Measurements from ENCODE around the gene LSM12.

LSM12 gene

GRCh38 chr17:44066204-44066930 is at the start of gene LSM12:
TSS of gene LSM12 (minus strand) at chr17:44066671. CDS start at chr17:44066587, 84 bp downstream.
- no peaks in the 10 kb centered on the region for H3K9me3 ChIP-seq (ENCODE audit: insufficient read depth, low read length)
- no peak within 1 kb of the TSS for H2AFZ ChIP-seq (ENCODE audit: low read depth, low read length, severe bottlenecking)
- H3K36me3 ChIP-seq (ENCODE audit: low read length) = peaks cover 16% of the 10 kb centered on the region; the same call in 1 of the 2 replicates
- peak within 1 kb of the TSS; percentile 78 for H3K4me3 ChIP-seq (ENCODE audit: insufficient read depth, low read length, poor library complexity, severe bottlenecking)
- peaks cover 55% of the 10 kb centered on the region for H3K79me2 ChIP-seq (ENCODE audit: insufficient read depth, low read length)
- H3K27ac ChIP-seq (ENCODE audit: low read depth, low read length) = peak within 1 kb of the TSS; percentile 66
- H3K27me3 ChIP-seq (ENCODE audit: low read length) = no peaks in the 10 kb centered on the region
- H3K4me2 ChIP-seq (ENCODE audit: low read depth, low read length, poor library complexity, severe bottlenecking) = peak within 1 kb of the TSS; percentile 83
- H3K9me2 ChIP-seq (replicated peaks; ENCODE audit: insufficient read depth, low read length) = no peaks in the 10 kb centered on the region
- H3K9ac ChIP-seq (ENCODE audit: low read length) = peak within 1 kb of the TSS; percentile 88
- peaks cover 24% of the 10 kb centered on the region for H3F3A ChIP-seq (ENCODE audit: insufficient read depth)
- H4K20me1 ChIP-seq (ENCODE audit: low read depth, low read length) = no peaks in the 10 kb centered on the region
- TF ChIP-seq EZH2phosphoT487 (conservative IDR thresholded peaks at IDR 0.05; ENCODE audit: low read length) = no peak
- no peak for TF ChIP-seq CTCF (IDR thresholded peaks at IDR 0.05; ENCODE audit: insufficient read depth, low read length, poor library complexity, severe bottlenecking)

- no peaks in the 10 kb centered on the region for H3K9me2 ChIP-seq (replicated peaks; ENCODE audit: insufficient read depth, low read length)
- H3K9me3 ChIP-seq (ENCODE audit: insufficient read depth, low read length) = no peaks in the 10 kb centered on the region
- H3K79me2 ChIP-seq (ENCODE audit: insufficient read depth, low read length) = no peaks in the 10 kb centered on the region
- H3K27me3 ChIP-seq (ENCODE audit: low read length) = no peaks in the 10 kb centered on the region
- H3K27ac ChIP-seq (ENCODE audit: low read depth, low read length) = no peak overlapping the region
- no peaks in the 10 kb centered on the region for H3K36me3 ChIP-seq (ENCODE audit: low read length)
- peak; percentile 57 for TF ChIP-seq CTCF (IDR thresholded peaks at IDR 0.05; ENCODE audit: insufficient read depth, low read length, poor library complexity, severe bottlenecking)
- no peak for TF ChIP-seq EZH2phosphoT487 (conservative IDR thresholded peaks at IDR 0.05; ENCODE audit: low read length)
- H3F3A ChIP-seq (ENCODE audit: insufficient read depth) = no peaks in the 10 kb centered on the region
- no peak overlapping the region for H2AFZ ChIP-seq (ENCODE audit: low read depth, low read length, severe bottlenecking)
- H3K4me3 ChIP-seq (ENCODE audit: insufficient read depth, low read length, poor library complexity, severe bottlenecking) = no peak overlapping the region
- no peaks in the 10 kb centered on the region for H4K20me1 ChIP-seq (ENCODE audit: low read depth, low read length)
- H3K9ac ChIP-seq (ENCODE audit: low read length) = no peak overlapping the region
- no peak overlapping the region for H3K4me2 ChIP-seq (ENCODE audit: low read depth, low read length, poor library complexity, severe bottlenecking)
Measured at GRCh38 chr17:44115585-44116415, 49.3 kb upstream of the LSM12 start.

- no peak overlapping the region for H3K4me3 ChIP-seq (ENCODE audit: insufficient read depth, low read length, poor library complexity, severe bottlenecking)
- no peaks in the 10 kb centered on the region for H3K9me3 ChIP-seq (ENCODE audit: insufficient read depth, low read length)
- H3K36me3 ChIP-seq (ENCODE audit: low read length) = no peaks in the 10 kb centered on the region
- no peaks in the 10 kb centered on the region for H4K20me1 ChIP-seq (ENCODE audit: low read depth, low read length)
- no peak overlapping the region for H3K4me2 ChIP-seq (ENCODE audit: low read depth, low read length, poor library complexity, severe bottlenecking)
- no peaks in the 10 kb centered on the region for H3K9me2 ChIP-seq (replicated peaks; ENCODE audit: insufficient read depth, low read length)
- no peaks in the 10 kb centered on the region for H3K27me3 ChIP-seq (ENCODE audit: low read length)
- no peak for TF ChIP-seq CTCF (IDR thresholded peaks at IDR 0.05; ENCODE audit: insufficient read depth, low read length, poor library complexity, severe bottlenecking)
- no peak for TF ChIP-seq EZH2phosphoT487 (conservative IDR thresholded peaks at IDR 0.05; ENCODE audit: low read length)
- H3K27ac ChIP-seq (ENCODE audit: low read depth, low read length) = no peak overlapping the region
- H3F3A ChIP-seq (ENCODE audit: insufficient read depth) = no peaks in the 10 kb centered on the region
- no peak overlapping the region for H3K9ac ChIP-seq (ENCODE audit: low read length)
- no peaks in the 10 kb centered on the region for H3K79me2 ChIP-seq (ENCODE audit: insufficient read depth, low read length)
- no peak overlapping the region for H2AFZ ChIP-seq (ENCODE audit: low read depth, low read length, severe bottlenecking)
Measured at GRCh38 chr17:44113868-44114840, 47.7 kb upstream of the LSM12 start.

Measured in SU-DHL-6 (cell line).